ENCODE measurements around the gene SNCAIP. TPM values are rescaled to one million over a fixed set of nuclear protein-coding genes. Genes with fewer than 3 reads are reported as not detected.
A peak's percentile ranks its signal among the peaks of the same experiment; 100 is the strongest.

Gene SNCAIP
- total and polyA plus RNA-seq, 8 donors, result 0.45 to 10.6 (median 2.6) TPM; not detected in 1

DNA sequence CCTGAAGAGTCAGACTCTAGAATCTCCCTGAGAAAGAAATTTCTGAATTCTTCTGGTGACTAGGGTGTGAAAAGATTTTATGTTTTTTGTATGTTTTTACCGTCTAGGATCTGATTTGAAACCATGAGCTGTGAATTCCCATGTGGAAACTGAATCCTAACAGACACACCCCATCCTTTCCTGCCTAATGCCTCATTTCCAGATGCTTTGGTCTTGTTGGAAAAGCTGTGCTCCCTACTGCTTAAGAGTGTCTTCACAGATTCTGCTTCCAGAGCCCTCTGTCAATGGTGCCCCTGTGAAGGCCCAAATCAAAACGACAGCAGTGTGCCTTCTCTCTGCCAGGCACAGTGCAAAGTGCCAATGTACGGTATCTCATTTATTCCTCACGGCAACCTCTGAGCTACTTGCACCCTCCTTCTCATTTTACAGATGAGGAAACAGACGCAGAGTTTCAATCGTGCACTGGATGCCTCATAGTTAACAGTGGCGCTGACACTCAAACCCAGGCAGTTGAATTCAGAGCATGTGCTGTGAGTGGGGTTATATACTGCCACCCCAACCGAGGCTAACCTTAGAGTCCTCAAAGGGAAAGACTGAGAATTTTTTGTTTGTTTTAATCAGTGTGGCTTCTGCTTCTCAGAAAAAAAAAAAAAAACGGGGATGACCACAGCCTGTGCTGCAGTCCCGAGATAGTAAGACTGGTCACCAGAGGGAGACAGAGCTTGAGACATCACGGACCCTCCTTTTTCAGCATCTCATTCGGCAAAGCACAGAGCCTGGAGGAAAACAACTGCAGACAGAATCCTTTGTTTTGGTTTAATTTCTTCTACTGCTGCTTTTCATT lies 188.4 kb downstream of the SNCAIP start:
- no peaks in the 10 kb centered on the region for H3K4me1 ChIP-seq
- H3K36me3 ChIP-seq, result no peaks in the 10 kb centered on the region
- H3K9me3 ChIP-seq, result no peaks in the 10 kb centered on the region
- intact Hi-C loops (cut with DNase I; ENCODE audit: low total_unique reads), result no loop called here
- 50 to 65% (median 58%) methylated on average over 12 of the region's 12 CpGs for WGBS, 5 donors
- H3K27me3 ChIP-seq, result no peaks in the 10 kb centered on the region
- no peak for TF ChIP-seq POLR2AphosphoS5 (IDR thresholded peaks at IDR 0.05)
- TF ChIP-seq, protein P1, sequence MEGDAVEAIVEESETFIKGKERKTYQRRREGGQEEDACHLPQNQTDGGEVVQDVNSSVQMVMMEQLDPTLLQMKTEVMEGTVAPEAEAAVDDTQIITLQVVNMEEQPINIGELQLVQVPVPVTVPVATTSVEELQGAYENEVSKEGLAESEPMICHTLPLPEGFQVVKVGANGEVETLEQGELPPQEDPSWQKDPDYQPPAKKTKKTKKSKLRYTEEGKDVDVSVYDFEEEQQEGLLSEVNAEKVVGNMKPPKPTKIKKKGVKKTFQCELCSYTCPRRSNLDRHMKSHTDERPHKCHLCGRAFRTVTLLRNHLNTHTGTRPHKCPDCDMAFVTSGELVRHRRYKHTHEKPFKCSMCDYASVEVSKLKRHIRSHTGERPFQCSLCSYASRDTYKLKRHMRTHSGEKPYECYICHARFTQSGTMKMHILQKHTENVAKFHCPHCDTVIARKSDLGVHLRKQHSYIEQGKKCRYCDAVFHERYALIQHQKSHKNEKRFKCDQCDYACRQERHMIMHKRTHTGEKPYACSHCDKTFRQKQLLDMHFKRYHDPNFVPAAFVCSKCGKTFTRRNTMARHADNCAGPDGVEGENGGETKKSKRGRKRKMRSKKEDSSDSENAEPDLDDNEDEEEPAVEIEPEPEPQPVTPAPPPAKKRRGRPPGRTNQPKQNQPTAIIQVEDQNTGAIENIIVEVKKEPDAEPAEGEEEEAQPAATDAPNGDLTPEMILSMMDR (IDR thresholded peaks at IDR 0.05), result peak in 1 of 7 experiments; percentile 19
- peak overlapping the region in 1 of 5 donors; percentile 2 for H3K27ac ChIP-seq
- H3K4me3 ChIP-seq, result no peak overlapping the region
- peak in 1 of 2 donors; percentile 81 for DNase-seq

- intact Hi-C loops (cut with DNase I; ENCODE audit: low total_unique reads), result no loop called here
- 38 to 50% (median 41%) methylated on average over 2 of the region's 2 CpGs for WGBS, 5 donors
- no peak for TF ChIP-seq POLR2AphosphoS5 (IDR thresholded peaks at IDR 0.05)
- TF ChIP-seq EP300 (IDR thresholded peaks at IDR 0.05), result no peak
- no peak for TF ChIP-seq POLR2A (IDR thresholded peaks at IDR 0.05)
- TF ChIP-seq, protein P1 (IDR thresholded peaks at IDR 0.05), result no peak
- Histone ChIP-seq H3K4me1 (peaks cover 0 to 5% (median 0%) of the 10 kb centered on the region in 4 donors), H3K4me3 (no peak overlapping the region), H3K9me3 (no peaks in the 10 kb centered on the region), H3K36me3 (no peaks in the 10 kb centered on the region), H3K27ac (no peak overlapping the region), H3K27me3 (no peaks in the 10 kb centered on the region)
- DNase-seq, result peak in 1 of 2 donors; percentile 34
Measured at GRCh38 chr5:122501089-122501435, 189.0 kb downstream of the SNCAIP start.

DNA sequence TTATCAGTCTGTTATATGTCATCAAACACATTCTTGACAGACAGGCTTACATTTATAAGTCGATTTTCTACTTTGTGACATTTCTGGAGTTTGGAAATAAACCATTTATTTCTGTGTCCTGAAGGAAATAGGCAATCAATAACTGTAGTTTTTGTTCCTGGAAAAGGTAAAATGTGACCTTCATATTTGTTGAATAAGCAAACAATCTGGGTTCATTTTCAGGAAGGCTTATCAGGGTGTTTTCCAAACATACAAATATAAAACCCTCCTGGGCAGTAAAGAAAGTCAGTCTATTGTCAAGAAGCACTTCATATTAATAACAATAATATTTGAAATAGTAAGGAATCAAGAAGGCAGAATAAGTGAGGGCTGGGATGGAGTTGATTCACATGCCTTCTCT lies 195.0 kb downstream of the SNCAIP start:
- H3K36me3 ChIP-seq, result no peaks in the 10 kb centered on the region
- TF ChIP-seq POLR2A (IDR thresholded peaks at IDR 0.05), result no peak
- TF ChIP-seq EP300 (IDR thresholded peaks at IDR 0.05), result no peak
- TF ChIP-seq, protein P1 (IDR thresholded peaks at IDR 0.05), result no peak
- TF ChIP-seq POLR2AphosphoS5 (IDR thresholded peaks at IDR 0.05), result no peak
- H3K27ac ChIP-seq, result no peak overlapping the region
- H3K4me3 ChIP-seq, result no peak overlapping the region
- H3K9me3 ChIP-seq, result no peaks in the 10 kb centered on the region
- DNase-seq, result no peak
- WGBS, 5 donors, result 31 to 41% (median 37%) methylated on average over 1 of the region's 1 CpG
- peaks cover 0 to 8% (median 0%) of the 10 kb centered on the region in 4 donors for H3K4me1 ChIP-seq
- intact Hi-C loops (cut with DNase I; ENCODE audit: low total_unique reads), result no loop called here
- no peaks in the 10 kb centered on the region for H3K27me3 ChIP-seq

GRCh38 chr5:122507581-122507980 lies 195.5 kb downstream of the SNCAIP start:
- H3K27ac ChIP-seq, result no peak overlapping the region
- intact Hi-C loops (cut with DNase I; ENCODE audit: low total_unique reads), result no loop called here
- WGBS, 5 donors, result 79 to 94% (median 86%) methylated on average over 5 of the region's 5 CpGs

DNA sequence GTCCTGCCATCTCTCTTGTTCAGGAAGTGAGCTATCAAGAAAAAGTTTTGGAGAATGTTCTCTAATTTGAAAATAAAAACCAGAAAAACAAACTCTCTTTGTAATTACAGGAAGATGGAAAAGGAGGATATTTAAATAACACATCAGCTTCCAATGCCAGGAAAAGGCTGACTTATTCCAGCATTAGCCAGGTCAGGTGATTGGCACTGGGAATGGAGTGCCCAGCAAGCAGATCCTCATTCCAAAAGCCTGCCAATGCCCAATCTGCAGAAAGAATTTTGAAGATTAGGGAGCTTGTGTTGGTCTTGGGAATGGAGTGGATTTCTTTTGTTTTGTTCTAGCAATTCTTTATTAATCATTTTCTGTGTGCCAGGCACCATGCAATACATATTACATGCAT lies 196.6 kb downstream of the SNCAIP start:
- no peaks in the 10 kb centered on the region for H3K27me3 ChIP-seq
- no peak overlapping the region for H3K4me3 ChIP-seq
- H3K4me1 ChIP-seq, result peaks cover 0 to 8% (median 0%) of the 10 kb centered on the region in 4 donors
- intact Hi-C loops (cut with DNase I; ENCODE audit: low total_unique reads), result no loop called here
- TF ChIP-seq EP300 (IDR thresholded peaks at IDR 0.05) (no peak), POLR2A (IDR thresholded peaks at IDR 0.05) (no peak), POLR2AphosphoS5 (IDR thresholded peaks at IDR 0.05) (no peak)
- TF ChIP-seq, protein P1 (IDR thresholded peaks at IDR 0.05), result no peak
- H3K27ac ChIP-seq, result no peak overlapping the region
- no peaks in the 10 kb centered on the region for H3K36me3 ChIP-seq
- no peaks in the 10 kb centered on the region for H3K9me3 ChIP-seq
- DNase-seq, result no peak

More at GRCh38 chr5:122507581-122507980, 195.5 kb downstream of the SNCAIP start:
- peaks cover 0 to 8% (median 0%) of the 10 kb centered on the region in 4 donors for H3K4me1 ChIP-seq
- DNase-seq, result no peak
- H3K4me3 ChIP-seq, result no peak overlapping the region
- H3K9me3 ChIP-seq, result no peaks in the 10 kb centered on the region
- TF ChIP-seq POLR2A (IDR thresholded peaks at IDR 0.05), result no peak
- no peaks in the 10 kb centered on the region for H3K36me3 ChIP-seq
- no peaks in the 10 kb centered on the region for H3K27me3 ChIP-seq

All from stomach (tissue), 9 donors.